ENCODE measurements around the gene MRM2.
A peak's percentile ranks its signal among the peaks of the same experiment; 100 is the strongest.
"Not testable (repeated sequence)": the region's sequence is repeated elsewhere in the genome, so short reads cannot be mapped to it uniquely, and the experiment has no call there.

Gene MRM2

GRCh38 chr7:2241580-2242540 is at the start of gene MRM2, which contains the start of gene NUDT1:
Gene MRM2, minus strand, starts transcription at chr7:2242205. Its CDS starts 36 bp downstream, at chr7:2242169.
Gene NUDT1, plus strand, starts transcription at chr7:2242226. Its CDS starts 2,349 bp downstream, at chr7:2244575.
- peak; percentile 42 for DNase-seq

DNA sequence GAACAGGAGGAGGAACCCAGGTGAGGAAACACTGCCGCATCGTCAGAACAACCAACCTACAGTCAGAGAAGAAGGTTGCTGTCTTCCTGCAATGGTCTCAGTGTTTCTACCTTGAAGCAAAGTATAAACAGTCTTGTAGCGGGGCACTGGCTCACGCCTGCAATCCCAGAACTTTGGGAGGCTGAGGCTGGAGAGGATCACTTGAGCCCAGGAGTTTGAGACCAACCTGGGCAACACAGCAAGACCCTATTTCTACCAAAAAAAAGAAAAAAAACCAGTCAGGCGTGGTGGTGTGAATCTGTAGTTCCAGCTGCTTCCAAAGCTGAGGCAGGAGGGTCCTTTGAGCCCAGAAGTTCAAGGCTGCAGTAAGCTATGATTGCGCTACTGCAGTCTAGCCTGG is 48.9 kb upstream of the MRM2 start:
- no peak for DNase-seq

GRCh38 chr7:2289621-2290020 is 47.6 kb upstream of the MRM2 start:
- DNase-seq: no peak

DNA sequence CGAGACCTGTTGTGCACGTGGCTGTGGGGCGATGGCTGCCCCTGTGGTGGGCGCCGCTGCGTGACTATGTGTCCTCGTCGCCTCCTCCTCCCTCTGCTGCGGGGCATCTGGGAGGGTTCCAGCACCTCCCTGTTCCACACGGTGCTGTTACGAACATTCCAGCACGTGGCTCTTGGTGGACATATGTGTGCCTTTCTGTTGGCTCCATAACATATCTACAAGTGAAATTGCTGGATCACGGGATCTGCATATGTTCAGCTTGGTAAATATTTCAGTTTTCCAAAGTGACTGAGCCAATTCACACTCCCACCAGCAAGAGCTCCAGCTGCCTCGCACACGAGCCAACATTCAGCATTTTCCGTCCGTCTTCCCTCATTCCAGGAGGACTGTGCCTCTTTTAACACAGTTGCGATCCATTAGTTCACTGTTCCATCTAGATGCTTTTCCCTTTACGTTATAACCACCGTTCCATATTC is 47.1 kb upstream of the MRM2 start:
- DNase-seq: no peak

DNA sequence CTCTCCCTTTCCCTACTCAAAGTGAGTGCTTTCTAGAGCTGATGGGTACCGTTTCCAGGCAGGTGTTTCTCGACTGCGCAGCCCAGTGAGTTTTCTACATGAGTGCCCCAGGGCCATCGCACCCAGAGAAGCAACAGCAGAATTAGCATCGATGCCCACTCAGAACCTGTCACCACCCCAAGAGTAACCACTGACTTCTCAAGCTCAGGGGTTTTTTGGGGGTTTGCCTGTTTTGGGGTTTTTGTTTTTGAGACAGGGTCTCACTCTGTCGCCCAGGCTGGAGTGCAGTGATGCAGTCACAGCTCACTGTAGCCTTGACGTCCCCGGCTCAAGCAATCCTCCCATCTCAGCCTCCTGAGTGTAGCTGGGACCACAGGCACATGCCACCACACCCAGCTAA is 46.5 kb upstream of the MRM2 start:
- DNase-seq: no peak

DNA sequence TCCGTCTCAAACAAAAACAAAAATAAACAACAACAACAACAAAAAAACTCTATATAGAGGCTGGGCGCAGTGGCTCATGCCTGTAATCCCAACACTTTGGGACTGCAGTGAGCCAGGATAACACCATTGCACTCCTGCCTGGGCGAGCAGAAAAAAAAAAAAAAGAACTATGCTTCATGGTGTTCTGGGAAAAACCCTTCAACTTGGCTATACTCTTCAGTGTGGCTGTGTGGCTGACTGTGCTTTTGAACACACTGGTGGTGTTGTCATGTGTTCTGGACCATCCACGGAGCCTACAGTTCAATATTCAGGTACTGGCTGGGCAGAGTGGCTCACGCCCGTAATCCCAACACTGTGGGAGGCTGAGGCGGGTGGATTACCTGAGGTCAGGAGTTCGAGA is 45.7 kb upstream of the MRM2 start:
- DNase-seq: no peak

DNA sequence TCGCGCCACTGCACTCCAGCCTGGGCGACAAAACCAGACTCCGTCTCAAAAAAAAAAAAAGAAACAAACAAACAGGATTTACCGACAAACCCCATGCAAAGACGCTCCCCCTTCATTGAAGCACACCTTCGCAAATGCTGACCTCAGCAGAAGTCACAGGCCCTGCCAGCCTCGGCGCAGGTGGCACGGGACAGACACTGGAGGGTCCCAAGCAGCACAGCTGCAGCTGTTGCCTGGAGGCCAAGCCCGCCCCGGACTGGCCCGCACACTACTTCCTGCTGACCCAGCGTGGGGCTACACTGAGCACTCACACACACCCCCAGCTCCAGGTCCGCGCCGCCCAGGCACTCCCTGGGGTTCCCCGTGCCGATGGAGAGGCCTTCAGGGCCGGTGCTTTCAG is 41.1 kb upstream of the MRM2 start:
- no peak for DNase-seq

- no peak for DNase-seq
Measured at GRCh38 chr7:2282185-2282751, 40.3 kb upstream of the MRM2 start.

GRCh38 chr7:2281541-2281940 is 39.5 kb upstream of the MRM2 start:
- no peak for DNase-seq

DNA sequence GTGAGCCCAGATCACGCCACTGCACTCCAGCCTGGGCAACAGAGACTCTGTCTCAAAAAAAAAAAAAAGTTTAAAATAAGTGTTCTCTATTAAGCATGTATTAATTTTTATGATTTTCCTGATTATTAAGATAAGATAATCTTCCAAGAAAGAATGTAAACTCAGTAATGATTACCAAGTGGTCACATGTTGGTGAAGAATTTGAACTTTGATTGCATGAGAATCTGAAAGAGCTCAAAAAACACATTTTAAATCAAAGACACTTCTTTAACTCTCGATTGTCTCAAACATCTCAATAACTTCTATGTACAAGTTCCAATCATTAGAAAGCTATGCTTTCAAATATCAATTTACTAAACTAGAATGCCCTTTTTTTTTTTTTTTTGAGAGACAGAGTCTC is 38.4 kb upstream of the MRM2 start:
- no peak for DNase-seq

DNA sequence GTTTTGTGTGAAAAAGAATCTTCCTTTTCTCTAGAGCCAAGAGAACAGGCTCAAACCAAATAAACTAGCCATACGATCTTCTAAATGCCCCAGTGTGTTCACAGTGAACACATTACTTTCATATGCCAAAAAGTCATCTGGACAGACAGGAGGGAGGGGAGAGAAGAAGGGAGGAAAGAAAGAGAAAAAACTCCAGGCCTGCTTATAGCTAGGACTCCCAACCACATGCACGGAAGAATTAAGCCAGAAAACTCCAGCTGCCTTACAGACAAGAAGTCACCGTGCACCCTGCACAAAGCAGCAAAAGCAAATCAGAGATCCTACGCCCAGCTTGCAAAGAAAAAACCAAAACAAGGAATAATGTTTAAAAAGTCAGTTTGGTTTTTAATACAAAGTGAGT is 37.9 kb upstream of the MRM2 start:
- DNase-seq: no peak

DNA sequence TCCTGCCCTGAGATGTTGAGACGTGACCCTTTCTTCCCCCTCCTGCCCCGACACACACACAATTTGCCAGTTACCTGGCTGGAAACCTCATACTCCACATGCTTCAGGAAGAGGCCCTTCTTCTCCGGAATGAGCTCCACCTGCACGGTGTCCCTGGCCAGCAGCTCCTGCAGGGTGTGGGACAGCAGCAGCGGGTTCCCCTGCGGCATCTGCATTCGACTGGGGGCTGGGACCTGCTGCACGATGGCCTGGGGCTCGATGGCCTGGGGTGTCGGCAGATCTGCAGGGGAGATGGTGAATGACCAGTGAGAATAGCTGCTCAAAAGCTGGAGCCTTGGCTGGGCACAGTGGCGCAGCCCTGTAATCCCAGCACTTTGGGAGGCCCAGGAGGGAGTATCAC is 36.0 kb upstream of the MRM2 start:
- no peak for DNase-seq

- DNase-seq: no peak
Measured at GRCh38 chr7:2276107-2276506, 34.1 kb upstream of the MRM2 start.

GRCh38 chr7:2275101-2275500 is 33.1 kb upstream of the MRM2 start:
- DNase-seq: no peak

DNA sequence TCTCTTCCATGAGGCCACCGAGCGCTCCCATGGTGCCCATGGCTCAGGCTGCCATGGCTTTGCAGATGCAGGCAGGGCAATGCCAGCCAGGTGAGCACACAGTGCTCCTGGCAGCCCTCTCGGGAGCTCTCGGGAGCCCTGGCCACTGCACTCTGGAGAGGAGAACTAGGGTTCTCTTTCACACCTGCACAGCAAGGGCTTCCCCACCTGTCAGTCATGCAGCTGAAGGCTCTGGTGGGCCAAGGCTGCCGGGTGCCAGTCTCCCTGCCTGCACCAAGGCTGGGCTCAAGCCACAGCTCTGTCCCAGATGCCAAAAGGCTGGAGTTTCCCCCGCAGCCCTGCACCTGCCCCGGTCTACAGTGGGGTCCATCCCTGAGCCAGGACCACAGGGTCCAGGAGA is 32.7 kb upstream of the MRM2 start:
- no peak for DNase-seq

GRCh38 chr7:2273866-2274265 is 31.9 kb upstream of the MRM2 start:
- DNase-seq: no peak

GRCh38 chr7:2272031-2272430 is 30.0 kb upstream of the MRM2 start:
- no peak for DNase-seq

- DNase-seq: no peak
Measured at GRCh38 chr7:2271273-2272026, 29.4 kb upstream of the MRM2 start.

- DNase-seq: no peak
Measured at GRCh38 chr7:2270495-2270894, 28.5 kb upstream of the MRM2 start.

- DNase-seq: no peak
Measured at GRCh38 chr7:2269991-2270460, 28.0 kb upstream of the MRM2 start.

DNA sequence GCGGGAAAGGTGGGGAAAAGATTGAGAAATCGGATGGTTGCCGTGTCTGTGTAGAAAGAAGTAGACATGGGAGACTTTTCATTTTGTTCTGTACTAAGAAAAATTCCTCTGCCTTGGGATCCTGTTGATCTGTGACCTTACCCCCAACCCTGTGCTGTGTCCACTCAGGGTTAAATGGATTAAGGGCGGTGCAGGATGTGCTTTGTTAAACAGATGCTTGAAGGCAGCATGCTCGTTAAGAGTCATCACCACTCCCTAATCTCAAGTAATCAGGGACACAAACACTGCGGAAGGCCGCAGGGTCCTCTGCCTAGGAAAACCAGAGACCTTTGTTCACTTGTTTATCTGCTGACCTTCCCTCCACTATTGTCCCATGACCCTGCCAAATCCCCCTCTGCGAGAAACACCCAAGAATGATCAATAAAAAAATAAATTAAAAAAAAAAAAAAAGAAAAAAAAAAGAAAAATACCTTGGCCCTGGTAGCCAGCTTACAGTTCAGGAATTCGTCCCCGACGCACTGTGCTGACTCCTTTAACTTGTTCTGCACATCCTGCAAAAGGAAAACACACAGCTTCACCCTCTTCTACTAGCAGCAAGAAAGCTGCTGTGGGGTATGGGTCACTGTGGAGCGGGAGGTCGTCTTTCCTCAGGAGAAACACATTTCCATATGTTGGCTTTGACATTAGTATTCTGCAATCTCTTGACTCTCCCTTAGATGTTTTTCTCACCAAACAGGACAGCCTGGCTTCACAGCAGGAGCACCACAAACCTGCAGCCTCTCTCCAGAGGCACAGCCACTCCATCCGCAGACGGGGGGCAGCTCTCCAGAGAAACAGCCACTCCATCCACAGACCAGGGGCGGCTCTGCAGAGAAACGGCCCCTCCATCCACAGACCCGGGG is 27.3 kb upstream of the MRM2 start:
- DNase-seq: not testable (repeated sequence)

DNA sequence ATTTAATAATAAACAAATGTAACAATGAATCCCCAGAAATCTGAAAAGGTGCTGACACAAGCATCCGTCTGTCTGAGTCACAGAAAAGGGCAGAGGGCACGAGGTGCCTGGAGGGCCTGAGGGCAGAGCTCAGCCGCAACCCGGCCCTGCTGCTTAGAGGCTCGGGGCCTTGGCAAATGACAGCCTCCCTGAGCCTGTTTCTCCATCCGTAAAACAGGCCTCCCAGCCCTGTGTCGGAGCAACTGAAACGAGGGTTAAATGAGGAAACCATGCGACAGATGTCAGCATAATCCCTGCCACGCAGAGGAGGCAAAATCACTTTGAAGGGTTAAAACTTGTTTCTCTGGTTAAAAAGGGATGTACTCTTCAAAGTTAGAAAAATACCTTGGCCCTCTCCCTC is 24.9 kb upstream of the MRM2 start:
- DNase-seq: no peak
